Right hindlimb (tissue), 1 donor: ENCODE data around the gene TUBE1.

Source experiments
- DNase-seq: peaks from one replicate; pipeline ENCODE4 v3.0.0-alpha.2; 2018

Gene TUBE1

GRCh38 chr6:112033791-112034615 is 53.3 kb downstream of the TUBE1 start:
- DNase-seq = no peak

GRCh38 chr6:112032728-112033127 is 54.6 kb downstream of the TUBE1 start:
- DNase-seq = no peak

- DNase-seq = no peak
Observed at GRCh38 chr6:112031960-112032359, 55.3 kb downstream of the TUBE1 start.

- DNase-seq = peak; percentile 36
Observed at GRCh38 chr6:112030961-112031660, 56.2 kb downstream of the TUBE1 start.

- no peak for DNase-seq
Observed at GRCh38 chr6:112030206-112030960, 56.9 kb downstream of the TUBE1 start.

- DNase-seq = peak; percentile 40
Observed at GRCh38 chr6:112029045-112029822, 58.0 kb downstream of the TUBE1 start.

GRCh38 chr6:112027942-112028674 is 59.2 kb downstream of the TUBE1 start:
- no peak for DNase-seq

- no peak for DNase-seq
Observed at GRCh38 chr6:112026933-112027332, 60.3 kb downstream of the TUBE1 start.

- DNase-seq = no peak
Observed at GRCh38 chr6:112024464-112024863, 62.8 kb downstream of the TUBE1 start.

GRCh38 chr6:112022749-112023148 is 64.5 kb downstream of the TUBE1 start:
- DNase-seq = no peak

GRCh38 chr6:112021691-112022310 is 65.5 kb downstream of the TUBE1 start:
- no peak for DNase-seq
